Osteocyte (in vitro differentiated cells): ENCODE results near the gene FMN2. TPM values are rescaled to one million over a fixed set of nuclear protein-coding genes. Genes with fewer than 3 reads are reported as not detected.
A peak's percentile ranks its signal among the peaks of the same experiment; 100 is the strongest.

Experiments
- DNase-seq: peaks from one replicate; pipeline ENCODE4 v3.0.0; 2021; ENCODE audit warnings: mixed read lengths; ENCODE audit not compliant: unreplicated experiment; ENCODE audit errors: extremely low spot score
- H3K27ac Mint-ChIP-seq: one replicate; pipeline ENCODE4 v1.8.0; 2021; ENCODE audit warnings: mild to moderate bottlenecking, mixed read lengths; ENCODE audit not compliant: unreplicated experiment
- H3K27me3 Mint-ChIP-seq: one replicate; pipeline ENCODE4 v1.8.0; 2021; ENCODE audit warnings: mixed read lengths; ENCODE audit not compliant: unreplicated experiment
- H3K36me3 Mint-ChIP-seq: one replicate; pipeline ENCODE4 v1.8.0; 2021; ENCODE audit warnings: mixed read lengths; ENCODE audit not compliant: unreplicated experiment
- H3K4me1 Mint-ChIP-seq: one replicate; pipeline ENCODE4 v1.8.0; 2021; ENCODE audit warnings: mixed read lengths; ENCODE audit not compliant: unreplicated experiment
- H3K4me3 Mint-ChIP-seq: one replicate; pipeline ENCODE4 v1.8.0; 2021; ENCODE audit warnings: mild to moderate bottlenecking, moderate library complexity, mixed read lengths; ENCODE audit not compliant: unreplicated experiment
- H3K9me3 Mint-ChIP-seq: one replicate; pipeline ENCODE4 v1.8.0; 2021; ENCODE audit warnings: mixed read lengths; ENCODE audit not compliant: unreplicated experiment
- CTCF ChIP-seq: fragments of 200-600 bp; sonication (generic); IDR thresholded peaks from 2 replicates; pipeline ENCODE4 v1.5.0; 2021; ENCODE audit warnings: antibody characterized with exemption, mild to moderate bottlenecking, moderate library complexity
- total RNA-seq: library from RNA; stranded (reverse); gene quantifications from 2 replicates; pipeline ENCODE4 v1.2.1, GENCODE V29; 2021

The FMN2 gene
- total RNA-seq, 1 donor from 2014 or later: 8.6 TPM

DNA sequence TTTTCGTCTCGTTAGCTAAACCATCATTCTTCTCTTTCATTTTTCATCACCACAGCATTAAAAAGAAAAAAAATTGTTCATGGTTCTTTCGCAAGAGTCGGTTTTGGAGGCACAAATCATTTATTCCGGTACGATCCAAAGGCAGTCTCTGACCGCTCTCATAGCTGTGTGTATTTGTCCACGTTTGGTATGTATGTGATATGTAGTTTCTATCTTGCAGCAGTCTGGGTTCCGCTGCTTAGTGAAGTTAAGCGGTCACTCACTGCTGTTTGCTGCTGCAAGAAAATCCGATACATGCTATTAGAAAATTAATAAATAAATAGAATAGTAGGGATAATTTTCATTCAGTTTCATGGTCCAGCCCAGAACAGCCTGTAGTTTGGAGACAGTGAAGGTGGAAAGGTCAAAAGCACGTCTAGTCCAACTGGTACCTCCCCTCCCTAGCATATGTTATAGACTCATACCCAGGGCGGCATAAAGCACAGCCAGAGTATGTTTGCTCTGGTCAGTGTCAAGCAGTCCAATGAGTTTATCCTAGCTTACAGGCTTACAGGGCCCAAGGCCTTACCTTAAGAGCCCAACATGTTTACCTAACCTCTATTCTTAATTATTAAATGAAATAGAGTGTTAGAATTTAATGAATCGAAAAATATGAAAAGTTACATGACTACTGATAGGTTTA, 2.5 kb downstream of the FMN2 start:
- peak overlapping the region; percentile 86 for H3K4me3 Mint-ChIP-seq
- TF ChIP-seq CTCF: no peak
- H3K4me1 Mint-ChIP-seq: peaks cover 32% of the 10 kb centered on the region
- no peaks in the 10 kb centered on the region for H3K27me3 Mint-ChIP-seq
- H3K36me3 Mint-ChIP-seq: no peaks in the 10 kb centered on the region
- no peak for DNase-seq
- H3K9me3 Mint-ChIP-seq: no peaks in the 10 kb centered on the region
- peak overlapping the region; percentile 56 for H3K27ac Mint-ChIP-seq

- no peak for DNase-seq
- no peak overlapping the region for H3K4me3 Mint-ChIP-seq
- H3K36me3 Mint-ChIP-seq: no peaks in the 10 kb centered on the region
- no peaks in the 10 kb centered on the region for H3K27me3 Mint-ChIP-seq
- no peak overlapping the region for H3K27ac Mint-ChIP-seq
- H3K9me3 Mint-ChIP-seq: no peaks in the 10 kb centered on the region
- H3K4me1 Mint-ChIP-seq: peaks cover 51% of the 10 kb centered on the region
- TF ChIP-seq CTCF: no peak
Observed at GRCh38 chr1:240096974-240097373, 5.3 kb downstream of the FMN2 start.

DNA sequence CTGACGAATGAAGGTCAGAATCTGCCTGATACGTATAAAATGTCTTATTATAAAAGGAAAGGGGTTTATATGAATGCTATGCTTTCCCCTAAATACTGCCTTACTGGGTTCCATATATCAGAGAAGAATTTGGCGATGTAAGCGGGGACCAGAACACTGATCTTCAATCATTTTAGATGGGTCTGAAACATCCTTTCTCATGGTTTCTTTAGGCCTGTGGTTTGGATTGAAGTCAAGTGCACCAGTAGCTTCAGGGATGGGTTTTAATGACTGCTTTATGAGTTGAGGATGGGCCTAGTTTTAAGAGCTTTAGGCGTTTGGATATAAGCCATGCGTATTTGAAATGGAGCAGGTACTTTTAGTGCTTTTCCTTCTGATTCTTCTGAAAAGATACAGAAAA, 6.9 kb downstream of the FMN2 start:
- Mint-ChIP-seq H3K4me3 (no peak overlapping the region), H3K27me3 (no peaks in the 10 kb centered on the region), H3K36me3 (no peaks in the 10 kb centered on the region), H3K27ac (no peak overlapping the region), H3K9me3 (no peaks in the 10 kb centered on the region), H3K4me1 (peaks cover 53% of the 10 kb centered on the region)
- TF ChIP-seq CTCF: no peak
- DNase-seq: no peak

- no peak for DNase-seq
- Mint-ChIP-seq H3K27me3 (no peaks in the 10 kb centered on the region), H3K4me3 (no peak overlapping the region), H3K36me3 (no peaks in the 10 kb centered on the region), H3K9me3 (no peaks in the 10 kb centered on the region), H3K4me1 (peaks cover 47% of the 10 kb centered on the region), H3K27ac (peak overlapping the region; percentile 60)
- TF ChIP-seq CTCF: no peak
Observed at GRCh38 chr1:240099329-240099728, 7.6 kb downstream of the FMN2 start.

DNA sequence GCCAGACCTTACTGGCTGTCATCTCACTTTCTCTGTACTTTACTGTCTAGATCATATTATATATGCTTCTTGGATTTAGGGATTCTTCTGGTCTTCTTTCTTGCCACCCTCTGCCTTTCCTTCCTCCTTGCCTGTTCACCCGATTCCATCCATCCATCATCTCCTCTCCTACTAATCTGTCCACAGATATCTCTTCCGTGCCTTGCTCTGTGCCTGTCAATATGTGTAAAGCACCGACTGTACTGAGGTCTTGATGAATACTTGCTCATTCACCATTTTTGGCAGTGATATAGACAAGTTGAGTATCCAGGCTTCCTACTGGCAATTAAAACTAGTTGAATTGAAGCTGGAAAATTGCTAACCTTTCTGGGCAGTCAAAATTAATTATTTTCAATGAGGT, 8.1 kb downstream of the FMN2 start:
- DNase-seq: no peak
- Mint-ChIP-seq H3K9me3 (no peaks in the 10 kb centered on the region), H3K4me1 (peaks cover 48% of the 10 kb centered on the region), H3K27ac (peak overlapping the region; percentile 60), H3K4me3 (no peak overlapping the region), H3K36me3 (no peaks in the 10 kb centered on the region), H3K27me3 (no peaks in the 10 kb centered on the region)
- TF ChIP-seq CTCF: no peak
